ENCODE results near the gene NONO.
"Not testable (repeated sequence)": the region's sequence is repeated elsewhere in the genome, so short reads cannot be mapped to it uniquely, and the experiment has no call there.

NONO gene

DNA sequence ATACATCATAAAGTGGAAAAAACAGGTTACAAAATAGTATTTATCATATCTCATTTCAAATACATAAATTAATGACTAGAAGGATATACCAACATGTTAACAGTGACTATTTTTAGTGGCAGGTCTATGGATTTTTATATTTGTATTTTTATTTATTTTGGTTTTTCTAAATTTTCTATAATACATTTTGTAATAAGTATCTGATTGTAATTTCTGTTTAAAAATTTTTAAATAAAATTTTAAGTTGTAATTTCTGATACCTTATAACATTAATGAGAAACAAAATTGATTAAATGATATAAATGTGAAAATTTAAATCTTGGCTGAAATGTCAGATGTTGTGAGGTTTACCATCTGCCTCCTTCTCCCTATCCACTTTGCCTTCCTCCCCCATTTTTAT lies 2.5 kb downstream of the NONO start:
- no peak for FAIRE-seq

- no peak for FAIRE-seq
Observed at GRCh38 chrX:71291381-71291780, 7.9 kb downstream of the NONO start.

GRCh38 chrX:71292669-71293365 lies 9.4 kb downstream of the NONO start:
- no peak for FAIRE-seq

DNA sequence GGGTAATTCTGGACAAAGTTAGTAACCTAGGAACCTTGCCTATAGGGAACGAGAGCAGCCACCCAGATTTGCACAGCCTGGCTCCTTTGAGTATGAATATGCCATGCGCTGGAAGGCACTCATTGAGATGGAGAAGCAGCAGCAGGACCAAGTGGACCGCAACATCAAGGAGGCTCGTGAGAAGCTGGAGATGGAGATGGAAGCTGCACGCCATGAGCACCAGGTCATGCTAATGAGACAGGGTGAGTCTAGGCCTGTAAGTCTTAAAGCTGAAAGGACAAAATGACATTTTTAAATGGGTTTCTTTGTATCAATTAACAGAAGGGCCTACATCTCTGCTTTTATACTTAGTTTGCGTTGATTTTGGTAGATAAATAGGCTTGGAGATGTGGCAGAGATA lies 13.4 kb downstream of the NONO start:
- FAIRE-seq = no peak

- FAIRE-seq = no peak
Observed at GRCh38 chrX:71298119-71298518, 14.7 kb downstream of the NONO start.

DNA sequence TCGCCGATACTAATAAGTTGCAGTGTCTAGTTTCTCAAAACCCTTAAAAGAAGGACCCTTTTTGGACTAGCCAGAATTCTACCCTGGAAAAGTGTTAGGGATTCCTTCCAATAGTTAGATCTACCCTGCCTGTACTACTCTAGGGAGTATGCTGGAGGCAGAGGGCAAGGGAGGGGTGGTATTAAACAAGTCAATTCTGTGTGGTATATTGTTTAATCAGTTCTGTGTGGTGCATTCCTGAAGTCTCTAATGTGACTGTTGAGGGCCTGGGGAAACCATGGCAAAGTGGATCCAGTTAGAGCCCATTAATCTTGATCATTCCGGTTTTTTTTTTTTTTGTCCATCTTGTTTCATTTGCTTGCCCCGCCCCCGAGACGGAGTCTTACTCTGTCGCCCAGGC lies 16.6 kb downstream of the NONO start:
- FAIRE-seq = not testable (repeated sequence)

DNA sequence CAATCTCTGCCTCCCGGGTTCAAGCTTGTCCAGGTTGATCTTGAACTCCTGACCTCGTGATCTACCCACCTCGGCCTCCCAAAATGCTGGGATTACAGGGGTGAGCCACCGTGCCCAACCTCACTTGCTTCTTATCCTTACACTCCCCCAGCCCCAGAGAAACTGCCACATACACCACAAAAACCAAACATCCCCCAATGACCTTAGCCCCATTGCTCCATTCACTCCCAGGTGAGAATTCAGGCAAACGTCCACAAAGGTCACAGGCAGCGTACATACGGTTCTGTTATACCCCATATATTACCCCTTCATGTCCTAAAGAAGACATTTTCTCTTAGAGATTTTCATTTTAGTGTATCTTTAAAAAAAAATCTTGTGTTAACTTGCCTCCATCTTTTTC lies 17.1 kb downstream of the NONO start:
- FAIRE-seq = not testable (repeated sequence)

DNA sequence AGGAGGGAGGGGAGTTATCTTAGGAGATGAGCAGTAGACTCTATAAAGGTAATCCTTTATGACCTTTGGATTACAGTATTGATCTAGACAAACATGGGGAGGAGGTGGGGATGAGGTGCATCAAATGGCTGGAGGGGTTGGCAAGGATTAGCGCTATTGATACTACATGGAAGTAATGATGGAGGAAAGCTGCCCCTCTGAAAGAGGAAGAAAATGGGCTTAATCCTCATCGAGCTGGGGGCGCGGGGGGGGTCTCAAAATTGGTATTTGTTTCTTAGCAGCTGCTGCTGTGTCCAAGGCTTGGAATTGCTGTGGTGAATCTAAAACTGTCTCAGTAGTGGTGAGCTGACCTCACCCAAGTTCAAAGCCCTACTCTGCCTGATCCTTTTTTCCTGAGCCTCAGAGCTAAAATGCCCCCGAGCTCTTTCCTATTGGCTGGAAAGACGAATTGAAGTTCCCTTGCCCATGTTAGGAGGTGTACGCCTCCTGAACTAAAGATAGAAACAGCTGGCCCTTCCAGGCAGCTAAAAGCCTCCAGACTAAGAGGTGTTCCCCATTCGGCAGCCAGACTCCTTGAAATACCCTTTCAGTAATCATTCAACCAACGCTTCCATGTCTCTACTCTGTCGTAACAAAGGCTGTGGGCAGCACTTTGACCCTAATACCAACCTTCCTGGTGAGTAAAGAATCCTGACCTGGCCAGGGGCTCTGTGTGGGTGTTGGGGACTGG lies 17.9 kb downstream of the NONO start, which contains the start of gene ITGB1BP2:
Gene ITGB1BP2 (plus strand): TSS at position 556 of the 730 bp plus-strand sequence. CDS start 57 bp downstream, at position 613.
- FAIRE-seq = no peak

GRCh38 chrX:71302461-71303213 lies 19.2 kb downstream of the NONO start:
- no peak for FAIRE-seq

DNA sequence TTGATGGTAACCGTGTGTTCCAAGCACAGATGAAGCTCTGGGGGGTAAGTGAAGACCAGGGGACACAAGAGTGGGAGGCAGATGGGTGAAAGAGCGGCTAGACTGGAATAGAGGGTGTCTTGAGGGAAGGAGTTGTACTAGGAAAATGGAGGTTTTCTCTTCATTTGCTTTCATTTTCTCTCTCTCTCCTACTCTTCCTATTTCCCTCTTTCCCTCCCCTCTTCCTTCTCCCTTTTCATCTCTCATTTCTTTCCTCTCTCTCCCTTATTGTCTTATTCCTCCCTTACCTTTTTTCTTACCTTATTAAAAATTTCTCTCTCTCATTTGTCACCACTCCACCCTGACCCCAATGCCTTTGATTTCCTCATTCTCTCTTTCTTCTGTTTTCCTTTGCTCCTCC lies 21.1 kb downstream of the NONO start:
- no peak for FAIRE-seq

DNA sequence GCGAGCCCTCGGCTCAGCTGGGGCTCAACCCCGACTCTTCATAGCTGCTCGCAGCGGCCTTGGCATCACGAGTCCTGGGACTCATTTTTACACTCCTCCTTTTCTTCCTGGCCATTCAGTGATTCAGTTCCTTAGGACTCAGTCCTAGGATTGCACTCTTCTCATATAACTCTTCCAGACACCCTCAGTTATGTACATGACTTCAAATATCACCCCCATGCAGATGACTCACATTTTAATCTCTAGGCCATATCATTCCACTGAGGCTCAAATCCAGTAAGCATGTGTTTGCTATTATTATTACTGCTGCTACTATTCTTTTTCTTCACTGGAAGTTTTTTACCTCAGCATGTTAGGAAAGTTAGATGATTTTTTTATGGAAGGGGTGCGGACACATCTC lies 32.5 kb downstream of the NONO start:
- no peak for FAIRE-seq

DNA sequence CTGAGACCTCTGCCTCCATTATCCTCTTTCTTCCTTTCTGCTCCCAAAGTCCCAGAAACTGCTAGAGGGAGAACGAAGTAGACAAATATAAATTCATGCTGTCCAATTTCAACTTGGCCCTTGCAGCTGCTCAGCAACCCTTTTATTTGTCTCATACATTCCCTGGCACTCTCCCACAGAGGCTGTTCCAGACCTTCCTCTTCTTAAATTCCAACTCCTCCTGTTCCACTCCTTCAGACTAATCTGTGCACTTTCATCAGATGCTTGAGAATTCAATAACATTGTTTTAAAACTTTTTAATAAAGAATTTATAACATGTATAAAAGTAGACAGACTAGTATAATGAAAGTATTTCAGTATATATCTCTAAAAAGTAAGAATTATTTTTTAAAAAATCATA lies 33.5 kb downstream of the NONO start:
- FAIRE-seq = not testable (repeated sequence)

GRCh38 chrX:71320126-71320525 lies 36.7 kb downstream of the NONO start:
- no peak for FAIRE-seq

DNA sequence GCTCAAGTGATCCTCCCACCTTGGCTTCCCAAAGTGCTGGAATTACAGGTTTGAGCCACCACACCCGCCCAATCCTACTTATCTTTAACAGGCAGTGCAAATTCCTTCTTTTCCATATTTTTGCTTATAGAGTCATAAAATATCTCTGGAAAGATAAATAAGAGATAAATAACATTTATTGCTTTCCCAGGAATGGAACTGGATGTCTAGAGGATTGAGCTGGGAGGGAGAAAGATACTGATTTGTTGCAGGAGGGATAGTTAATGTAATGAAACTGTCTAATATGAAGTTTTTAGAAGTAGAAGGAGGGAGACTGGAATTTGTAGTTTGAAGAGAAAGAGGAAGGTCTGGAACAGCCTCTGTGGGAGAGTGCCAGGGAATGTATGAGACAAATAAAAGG lies 38.3 kb downstream of the NONO start:
- no peak for FAIRE-seq

- not testable (repeated sequence) for FAIRE-seq
Observed at GRCh38 chrX:71324452-71324851, 41.0 kb downstream of the NONO start.

DNA sequence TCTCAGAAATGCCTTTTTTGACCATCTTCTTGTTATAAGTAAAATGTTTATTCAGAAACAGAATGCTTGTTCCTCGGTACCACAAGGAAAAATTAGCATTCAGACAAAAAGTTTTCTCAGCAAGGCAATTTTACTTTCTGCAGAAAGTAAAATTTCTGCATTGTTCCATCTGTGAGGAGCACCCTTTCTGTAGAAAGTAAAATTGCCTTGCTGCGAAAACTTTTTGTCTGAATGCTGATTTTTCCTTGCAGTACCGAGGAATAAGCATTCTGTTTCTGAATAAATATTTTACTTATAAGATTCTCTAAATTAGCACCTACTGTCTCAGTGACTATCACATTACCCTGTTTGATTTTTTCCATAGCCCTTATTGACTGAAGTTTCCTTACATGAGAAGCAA lies 43.0 kb downstream of the NONO start:
- FAIRE-seq = no peak

DNA sequence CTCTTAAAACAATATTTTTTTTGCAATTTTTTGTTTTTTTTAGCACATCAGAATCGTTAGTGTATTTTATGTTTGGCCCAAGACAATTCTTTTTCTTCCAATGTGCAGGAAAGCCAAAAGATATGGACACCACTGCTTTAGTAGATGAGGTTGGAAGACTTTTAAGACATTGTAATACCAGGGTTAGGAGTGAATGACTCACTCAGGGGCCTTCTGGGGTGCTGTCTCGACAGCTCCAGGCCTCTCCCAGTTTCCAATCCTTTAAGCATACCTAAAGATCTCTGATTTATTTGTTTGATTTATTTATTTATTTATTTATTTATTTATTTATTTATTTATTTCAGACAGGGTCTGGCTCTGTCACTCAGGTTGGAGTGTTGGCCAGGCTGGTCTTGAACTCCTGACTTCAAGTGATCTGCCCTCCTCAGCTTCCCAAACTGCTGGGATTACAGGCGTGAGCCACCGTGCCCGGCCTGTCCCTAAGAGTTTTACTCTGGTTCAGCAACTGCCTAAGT lies 65.8 kb downstream of the NONO start:
- not testable (repeated sequence) for FAIRE-seq

- FAIRE-seq = not testable (repeated sequence)
Observed at GRCh38 chrX:71349867-71350266, 66.4 kb downstream of the NONO start.
